Endothelial cell of umbilical vein (primary cell): ENCODE data around the gene ZNF330. TPM values are rescaled to one million over a fixed set of nuclear protein-coding genes. Genes with fewer than 3 reads are reported as not detected.

Experiments
- BruUV-seq: library from RNA; stranded (reverse); fragments of 400-500 nt; replicated peaks from 2 replicates; lab custom pipeline; 2021; lab: Mats Ljungman, UMichigan
- CTCF ChIA-PET: fragments of 300-600, 350-600 bp; sonication (Branson Sonifier 250); formaldehyde crosslinking; loops from one replicate; lab custom pipeline; 2021; ENCODE audit warnings: antibody characterized with exemption, inconsistent platforms; lab: Charles Lee
- POLR2A ChIA-PET: fragments of 300-600, 350-600 bp; sonication (Branson Sonifier 250); formaldehyde crosslinking; loops from one replicate; lab custom pipeline; 2021; ENCODE audit warnings: antibody characterized with exemption, inconsistent platforms; lab: Charles Lee
- DNase-seq: peaks from one replicate; pipeline ENCODE4 v3.0.0-alpha.2; 2011; ENCODE audit warnings: low read depth, low spot score
- FAIRE-seq: peaks from 2 replicates; lab custom pipeline; 2011; peaks lifted over from hg19 to GRCh38; lab: Jason Lieb, UNC
- H2AFZ ChIP-seq: 2 replicates; pipeline ENCODE4 v1.6.0; 2012; ENCODE audit warnings: low read depth, low read length, control low read depth, inconsistent platforms
- H3K27ac ChIP-seq: 2 replicates; pipeline ENCODE4 v1.5.1; 2011; ENCODE audit warnings: low read depth, mild to moderate bottlenecking, control low read depth, low read length, moderate library complexity; ENCODE audit not compliant: insufficient read depth
- H3K27me3 ChIP-seq, 2 experiments: 2 replicates each; pipeline versions ENCODE4 v1.6.0 to v1.6.1; 2011; ENCODE audit warnings: low read length in 2 of 2, mixed read lengths in 1 of 2; ENCODE audit not compliant: control insufficient read depth in 2 of 2, insufficient read depth in 2 of 2
- H3K36me3 ChIP-seq, 2 experiments: 2 replicates in 1 of 2; 3 replicates in 1 of 2; pipeline ENCODE4 v1.5.1; 2011; ENCODE audit warnings: low read length in 2 of 2, mild to moderate bottlenecking in 1 of 2, moderate library complexity in 1 of 2; ENCODE audit not compliant: control insufficient read depth in 2 of 2, insufficient read depth in 2 of 2; ENCODE audit errors: extremely low read depth in 1 of 2
- H3K4me1 ChIP-seq: 3 replicates; pipeline ENCODE4 v1.5.1; 2011; ENCODE audit warnings: mild to moderate bottlenecking, low read length; ENCODE audit not compliant: control insufficient read depth, insufficient read depth; ENCODE audit errors: extremely low read depth
- H3K4me2 ChIP-seq: 2 replicates; pipeline ENCODE4 v1.6.1; 2011; ENCODE audit warnings: low read length, control low read depth, mixed read lengths; ENCODE audit not compliant: insufficient read depth
- H3K4me3 ChIP-seq, 3 experiments: fragments of 200-600 bp in 1 of 3; sonication (generic), shearing (Covaris generic) in 1 of 3; replicated peaks in 1 of 3; 2 replicates each; pipeline ENCODE4 v1.5.1; 2011 to 2016; ENCODE audit warnings: control low read depth in 3 of 3, low read length in 3 of 3, mild to moderate bottlenecking in 2 of 3, inconsistent platforms in 1 of 3, low read depth in 1 of 3, moderate library complexity in 1 of 3; ENCODE audit not compliant: insufficient read depth in 1 of 3
- H3K79me2 ChIP-seq: 2 replicates; pipeline ENCODE4 v1.6.0; 2012; ENCODE audit warnings: low read length, inconsistent platforms; ENCODE audit not compliant: control insufficient read depth, insufficient read depth
- H3K9ac ChIP-seq: replicated peaks from 2 replicates; pipeline ENCODE3; 2011; ENCODE audit warnings: low read length, control low read depth; ENCODE audit not compliant: insufficient read depth; ENCODE audit errors: extremely low read depth
- H3K9me1 ChIP-seq: replicated peaks from 3 replicates; pipeline ENCODE4 v1.6.0; 2011; ENCODE audit warnings: mild to moderate bottlenecking, low read length; ENCODE audit not compliant: control insufficient read depth, insufficient read depth; ENCODE audit errors: extremely low read depth
- H3K9me3 ChIP-seq: replicated peaks from 2 replicates; pipeline ENCODE4 v1.5.1; 2012; ENCODE audit warnings: low read length, inconsistent platforms; ENCODE audit not compliant: control insufficient read depth, insufficient read depth
- H4K20me1 ChIP-seq: replicated peaks from 2 replicates; pipeline ENCODE3; 2011; ENCODE audit warnings: mild to moderate bottlenecking, low read length; ENCODE audit not compliant: control insufficient read depth, insufficient read depth; ENCODE audit errors: extremely low read depth
- CTCF ChIP-seq, 2 donors: IDR thresholded peaks; 1 replicate in 1 of 2; 2 replicates in 1 of 2; pipeline ENCODE4 v1.5.1; 2011; ENCODE audit warnings: low read length in 2 of 2, mild to moderate bottlenecking in 2 of 2, moderate library complexity in 2 of 2, control low read depth in 1 of 2, inconsistent platforms in 1 of 2, low read depth in 1 of 2; ENCODE audit not compliant: insufficient read depth in 1 of 2; ENCODE audit errors: extremely low read depth in 1 of 2
- EZH2 ChIP-seq: IDR thresholded peaks from 2 replicates; pipeline ENCODE4 v1.6.1; 2012; ENCODE audit warnings: borderline replicate concordance, low read depth, mild to moderate bottlenecking, moderate library complexity, low read length, inconsistent platforms; ENCODE audit not compliant: severe bottlenecking
- FOS ChIP-seq: IDR thresholded peaks from 2 replicates; pipeline ENCODE4 v1.6.1; 2011; ENCODE audit warnings: mild to moderate bottlenecking, low read length, moderate library complexity, borderline replicate concordance; ENCODE audit not compliant: insufficient read depth
- GATA2 ChIP-seq: IDR thresholded peaks from 2 replicates; pipeline ENCODE4 v1.7.0; 2011; ENCODE audit warnings: low read depth, mild to moderate bottlenecking, moderate library complexity, mixed read lengths, low read length; ENCODE audit not compliant: insufficient read length, insufficient read depth
- JUN ChIP-seq: IDR thresholded peaks from 2 replicates; pipeline ENCODE4 v1.6.1; 2011; ENCODE audit warnings: borderline replicate concordance, low read depth; ENCODE audit not compliant: insufficient read length, insufficient read depth
- MYC ChIP-seq: IDR thresholded peaks from one replicate; pipeline ENCODE4 v1.6.1; 2011; ENCODE audit warnings: mild to moderate bottlenecking, low read depth, low read length
- POLR2A ChIP-seq: IDR thresholded peaks from 2 replicates; pipeline ENCODE4 v1.6.1; 2012; ENCODE audit warnings: low read depth, mild to moderate bottlenecking, control low read depth, low read length
- POLR2AphosphoS5 ChIP-seq: IDR thresholded peaks from 2 replicates; pipeline ENCODE4 v1.6.1; 2012; ENCODE audit warnings: low read depth, mild to moderate bottlenecking, control low read depth, low read length, moderate library complexity; ENCODE audit not compliant: insufficient read depth
- dilution Hi-C: fragments of 300-500 bp; cut with MboI; formaldehyde crosslinking; loops from one replicate; pipeline ENCODE4 v1.15.0; 2019; ENCODE audit warnings: low sequenced_read_pairs; ENCODE audit not compliant: extremely low pct_ligation_motif_present
- intact Hi-C: fragments of 100-400 bp; cut with micrococcal nuclease; formaldehyde crosslinking; loops from one replicate; pipeline ENCODE4 v1.10.0; 2022
- polyA plus RNA-seq, 4 experiments: library from polyadenylated mRNA; depleted of rRNA in 3 of 4; stranded (reverse) in 3 of 4; unstranded in 1 of 4; fragments of >200 nt; gene quantifications; 2 replicates each; pipeline versions ENCODE4 v1.2.1 to v1.2.3, GENCODE V29; 2011 to 2012; ENCODE audit warnings: missing spikeins in 1 of 4
- total RNA-seq: library from RNA; stranded (reverse); gene quantifications from 2 replicates; pipeline ENCODE4 v1.2.3, GENCODE V29; 2021
- TF ChIP-seq, protein P1 (sequence below): IDR thresholded peaks from 2 replicates; pipeline ENCODE4 v1.6.1; 2011; ENCODE audit not compliant: insufficient read depth, insufficient read length

ZNF330 gene
- total and polyA plus RNA-seq, 2 donors (not counting 3 experiments of a cell fraction or from before 2014, with no cell fraction given): 15.5 to 31.0 TPM

DNA sequence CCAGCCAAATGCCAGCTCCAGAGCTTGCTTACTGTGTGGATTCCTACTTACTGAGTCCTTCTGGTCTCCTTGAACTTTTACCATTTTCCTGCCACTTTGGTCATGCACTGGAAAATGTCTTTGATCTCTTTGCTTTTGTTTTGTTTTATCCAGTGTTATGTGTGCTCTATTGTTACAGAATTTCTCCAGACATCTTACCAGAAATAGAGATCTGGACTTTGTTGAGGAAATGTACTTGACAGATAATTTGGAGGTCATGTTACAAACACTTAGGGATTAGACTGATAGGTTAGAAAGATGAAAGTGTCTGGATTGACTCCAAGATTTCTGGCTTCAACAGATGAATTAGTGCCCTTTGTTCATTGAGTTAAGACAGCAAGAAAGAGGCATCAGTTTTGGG, 5.7 kb upstream of the ZNF330 start:
- FAIRE-seq: no peak
- dilution Hi-C loops: no loop called here
- no peak overlapping the region for H3K27ac ChIP-seq

More for the DNA sequence above, 5.7 kb upstream of the ZNF330 start:
- intact Hi-C loops: no loop called here
- H3K9ac ChIP-seq: no peak overlapping the region
- no peak for TF ChIP-seq CTCF (IDR thresholded peaks at IDR 0.05; ENCODE audit: extremely low read depth in 1 of 2, insufficient read depth in 1 of 2, low read depth in 1 of 2, low read length in 2 of 2)
- TF ChIP-seq GATA2: no peak
- no peak for TF ChIP-seq EZH2
- no peak for TF ChIP-seq FOS
- no peak for TF ChIP-seq POLR2A
- TF ChIP-seq, protein P1, sequence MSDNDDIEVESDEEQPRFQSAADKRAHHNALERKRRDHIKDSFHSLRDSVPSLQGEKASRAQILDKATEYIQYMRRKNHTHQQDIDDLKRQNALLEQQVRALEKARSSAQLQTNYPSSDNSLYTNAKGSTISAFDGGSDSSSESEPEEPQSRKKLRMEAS: no peak
- TF ChIP-seq JUN: no peak
- no peak for TF ChIP-seq POLR2AphosphoS5
- no peak for TF ChIP-seq MYC
- BruUV-seq: no TSS peak
- no peaks in the 10 kb centered on the region for H3K79me2 ChIP-seq
- H2AFZ ChIP-seq: no peak overlapping the region
- H3K4me1 ChIP-seq: no peaks in the 10 kb centered on the region
- DNase-seq: no peak
- no peaks in the 10 kb centered on the region for H4K20me1 ChIP-seq
- H3K36me3 ChIP-seq: no peaks in the 10 kb centered on the region
- H3K27me3 ChIP-seq: peaks cover 3% of the 10 kb centered on the region in 2 experiments
- ChIA-PET CTCF (no interaction called here), POLR2A (no interaction called here)
- H3K4me2 ChIP-seq: no peak overlapping the region
- no peaks in the 10 kb centered on the region for H3K9me3 ChIP-seq
- H3K9me1 ChIP-seq: no peaks in the 10 kb centered on the region
- H3K4me3 ChIP-seq: no peak overlapping the region
